ENCODE measurements around the gene TBX5.

TBX5 gene

DNA sequence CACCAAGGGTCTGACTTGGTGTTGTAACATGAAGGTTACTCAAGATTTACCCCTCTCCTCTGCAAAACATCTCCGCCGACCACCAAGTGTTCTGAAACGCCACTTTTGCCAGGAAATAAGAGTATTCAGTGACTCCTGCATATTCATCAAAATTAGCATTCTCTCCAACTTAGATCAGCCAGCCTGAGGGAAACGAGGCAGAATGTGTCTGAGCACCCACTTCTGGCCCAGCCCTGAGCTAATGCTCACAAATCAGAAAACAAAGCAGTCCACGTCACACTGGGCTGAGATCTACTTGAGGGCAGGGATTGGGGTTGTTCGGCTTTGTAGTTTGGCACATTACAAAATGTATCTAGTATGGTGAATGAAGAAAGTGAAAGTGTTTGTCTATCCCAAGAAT is 64.3 kb downstream of the TBX5 start:
- Histone ChIP-seq H3K4me3 (ENCODE audit: extremely low read depth, insufficient read depth, low read length, poor library complexity, severe bottlenecking) (no peak overlapping the region), H3K4me1 (ENCODE audit: control insufficient read depth, insufficient read depth, low read length, poor library complexity, severe bottlenecking) (no peaks in the 10 kb centered on the region), H3K36me3 (ENCODE audit: control insufficient read depth, insufficient read depth, low read length) (no peaks in the 10 kb centered on the region), H3K9me3 (ENCODE audit: control insufficient read depth, low read length) (no peaks in the 10 kb centered on the region), H3K27ac (ENCODE audit: low read depth, low read length, severe bottlenecking) (no peak overlapping the region)
- WGBS, 2 experiments (ENCODE audit: insufficient coverage in 2 of 2), result 87 to 96% methylated on average over 3 to 5 of the region's 6 CpGs

DNA sequence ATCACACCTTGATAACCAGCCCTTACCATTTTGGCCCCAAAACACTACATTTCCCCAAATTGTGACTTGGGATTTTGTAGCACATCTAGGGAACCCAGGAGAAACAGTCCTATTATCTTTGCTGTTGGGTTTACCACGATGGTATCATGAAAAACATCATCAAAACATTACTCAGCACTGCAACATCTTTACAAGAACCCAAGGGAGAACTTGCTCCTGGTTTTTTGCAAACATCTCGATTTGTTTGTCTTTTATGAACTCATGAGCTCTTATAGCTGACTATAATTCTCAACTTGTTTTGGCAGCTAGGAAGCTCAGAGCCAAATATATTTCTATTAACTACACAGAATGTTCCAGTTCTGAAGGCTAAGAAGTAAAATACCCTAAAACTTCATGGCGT is 65.7 kb downstream of the TBX5 start:
- Histone ChIP-seq H3K4me1 (ENCODE audit: control insufficient read depth, insufficient read depth, low read length, poor library complexity, severe bottlenecking) (peaks cover 8% of the 10 kb centered on the region), H3K36me3 (ENCODE audit: control insufficient read depth, insufficient read depth, low read length) (no peaks in the 10 kb centered on the region), H3K9me3 (ENCODE audit: control insufficient read depth, low read length) (no peaks in the 10 kb centered on the region), H3K4me3 (ENCODE audit: extremely low read depth, insufficient read depth, low read length, poor library complexity, severe bottlenecking) (no peak overlapping the region), H3K27ac (ENCODE audit: low read depth, low read length, severe bottlenecking) (no peak overlapping the region)
- WGBS, 2 experiments (ENCODE audit: insufficient coverage in 2 of 2), result 75 to 83% methylated on average over 2 to 3 of the region's 3 CpGs

DNA sequence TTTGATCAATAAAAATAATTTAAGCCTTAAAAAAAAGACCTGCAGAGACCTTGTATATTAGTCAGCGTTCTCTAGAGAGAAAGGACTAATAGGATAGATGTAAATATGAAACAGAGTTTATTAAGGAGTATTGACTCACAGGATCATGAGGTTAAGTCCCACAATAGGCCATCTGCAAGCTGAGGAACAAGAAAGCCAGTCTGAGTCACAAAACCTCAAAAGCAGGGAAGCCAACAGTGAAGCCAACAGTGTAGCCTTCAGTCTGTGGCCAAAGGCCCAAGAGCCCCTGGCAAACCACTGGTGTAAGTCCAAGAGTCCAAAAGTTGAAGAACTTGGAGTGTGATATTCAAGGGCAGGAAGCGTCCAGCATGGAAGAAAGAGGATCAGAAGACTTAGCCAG is 66.3 kb downstream of the TBX5 start:
- 100% methylated on average over 1 of the region's 2 CpGs for WGBS, 2 experiments (ENCODE audit: insufficient coverage in 2 of 2)
- no peaks in the 10 kb centered on the region for H3K9me3 ChIP-seq (ENCODE audit: control insufficient read depth, low read length)
- H3K36me3 ChIP-seq (ENCODE audit: control insufficient read depth, insufficient read depth, low read length), result no peaks in the 10 kb centered on the region
- H3K27ac ChIP-seq (ENCODE audit: low read depth, low read length, severe bottlenecking), result no peak overlapping the region
- H3K4me3 ChIP-seq (ENCODE audit: extremely low read depth, insufficient read depth, low read length, poor library complexity, severe bottlenecking), result no peak overlapping the region
- peaks cover 9% of the 10 kb centered on the region for H3K4me1 ChIP-seq (ENCODE audit: control insufficient read depth, insufficient read depth, low read length, poor library complexity, severe bottlenecking)

DNA sequence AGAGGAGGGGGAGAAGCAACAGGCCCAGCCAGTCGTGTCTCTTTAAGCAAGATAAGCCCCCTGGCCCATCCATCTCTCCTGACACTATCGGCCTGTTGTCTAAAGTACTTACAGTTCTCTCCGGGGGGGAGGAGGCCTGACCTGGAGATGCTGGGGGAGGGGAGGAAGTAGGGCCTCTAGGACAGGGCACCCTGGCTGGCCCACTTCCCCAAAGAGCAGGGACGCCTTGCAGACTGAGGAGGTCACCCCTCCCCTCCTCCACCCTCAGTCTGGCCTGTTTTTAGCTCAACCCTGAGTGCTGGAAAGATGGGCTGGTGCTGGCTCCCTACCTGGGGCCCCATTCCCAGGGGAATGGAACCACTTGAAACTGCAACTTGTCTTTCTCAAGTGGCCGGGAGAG is 70.3 kb downstream of the TBX5 start:
- H3K36me3 ChIP-seq (ENCODE audit: control insufficient read depth, insufficient read depth, low read length), result no peaks in the 10 kb centered on the region
- no peak overlapping the region for H3K4me3 ChIP-seq (ENCODE audit: extremely low read depth, insufficient read depth, low read length, poor library complexity, severe bottlenecking)
- no peaks in the 10 kb centered on the region for H3K9me3 ChIP-seq (ENCODE audit: control insufficient read depth, low read length)
- WGBS, 2 experiments (ENCODE audit: insufficient coverage in 2 of 2), result 43% methylated on average over 1 of the region's 5 CpGs; no CpG with 5 or more reads in 1 of the 2 experiments
- peaks cover 9% of the 10 kb centered on the region for H3K4me1 ChIP-seq (ENCODE audit: control insufficient read depth, insufficient read depth, low read length, poor library complexity, severe bottlenecking)
- H3K27ac ChIP-seq (ENCODE audit: low read depth, low read length, severe bottlenecking), result no peak overlapping the region

DNA sequence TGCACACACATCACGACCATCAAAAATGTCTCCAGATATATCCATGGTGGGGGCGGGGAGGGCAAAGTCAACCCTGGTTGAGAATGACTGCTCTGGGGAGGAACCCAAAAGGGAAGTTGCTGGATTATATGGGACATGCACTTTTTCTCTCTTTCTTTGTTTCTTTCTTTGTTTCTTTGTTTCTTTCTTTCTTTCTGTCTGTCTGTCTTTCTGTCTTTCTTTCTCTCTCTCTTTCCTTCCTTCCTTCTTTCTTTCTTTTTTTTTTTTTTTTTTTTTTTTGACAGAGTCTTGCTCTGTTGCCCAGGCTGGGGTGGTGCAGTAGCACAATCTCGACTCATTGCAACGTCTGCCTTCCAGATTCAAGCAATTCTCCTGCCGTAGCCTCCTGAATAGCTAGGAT is 71.5 kb downstream of the TBX5 start:
- H3K4me1 ChIP-seq (ENCODE audit: control insufficient read depth, insufficient read depth, low read length, poor library complexity, severe bottlenecking), result peaks cover 9% of the 10 kb centered on the region
- no peaks in the 10 kb centered on the region for H3K9me3 ChIP-seq (ENCODE audit: control insufficient read depth, low read length)
- H3K36me3 ChIP-seq (ENCODE audit: control insufficient read depth, insufficient read depth, low read length), result no peaks in the 10 kb centered on the region
- WGBS, 2 experiments (ENCODE audit: insufficient coverage in 2 of 2), result 94 to 100% methylated on average over 3 of the region's 5 CpGs
- no peak overlapping the region for H3K4me3 ChIP-seq (ENCODE audit: extremely low read depth, insufficient read depth, low read length, poor library complexity, severe bottlenecking)
- H3K27ac ChIP-seq (ENCODE audit: low read depth, low read length, severe bottlenecking), result no peak overlapping the region

DNA sequence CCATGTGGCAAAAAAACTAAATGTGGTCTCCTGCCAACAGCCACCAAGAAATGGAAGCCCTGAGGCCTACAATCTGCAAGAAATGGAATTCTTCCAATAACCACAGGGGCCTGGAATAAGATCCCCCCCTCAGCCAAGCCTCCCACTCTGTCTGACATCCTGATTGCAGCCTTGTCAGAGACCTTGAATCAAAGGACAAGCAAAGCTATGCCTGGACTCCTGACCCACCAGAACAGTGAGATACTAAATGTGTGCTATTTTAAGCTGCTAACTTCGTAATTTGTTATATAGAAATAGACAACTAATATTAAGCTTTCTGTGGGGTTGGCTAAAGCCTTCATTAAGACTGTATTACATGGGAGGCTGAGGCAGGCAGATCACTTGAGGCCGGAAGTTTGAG is 77.7 kb downstream of the TBX5 start:
- no peaks in the 10 kb centered on the region for H3K9me3 ChIP-seq (ENCODE audit: control insufficient read depth, low read length)
- H3K27ac ChIP-seq (ENCODE audit: low read depth, low read length, severe bottlenecking), result no peak overlapping the region
- no peak overlapping the region for H3K4me3 ChIP-seq (ENCODE audit: extremely low read depth, insufficient read depth, low read length, poor library complexity, severe bottlenecking)
- H3K36me3 ChIP-seq (ENCODE audit: control insufficient read depth, insufficient read depth, low read length), result no peaks in the 10 kb centered on the region
- no peaks in the 10 kb centered on the region for H3K4me1 ChIP-seq (ENCODE audit: control insufficient read depth, insufficient read depth, low read length, poor library complexity, severe bottlenecking)
- 80 to 91% methylated on average over 1 of the region's 2 CpGs for WGBS, 2 experiments (ENCODE audit: insufficient coverage in 2 of 2)

DNA sequence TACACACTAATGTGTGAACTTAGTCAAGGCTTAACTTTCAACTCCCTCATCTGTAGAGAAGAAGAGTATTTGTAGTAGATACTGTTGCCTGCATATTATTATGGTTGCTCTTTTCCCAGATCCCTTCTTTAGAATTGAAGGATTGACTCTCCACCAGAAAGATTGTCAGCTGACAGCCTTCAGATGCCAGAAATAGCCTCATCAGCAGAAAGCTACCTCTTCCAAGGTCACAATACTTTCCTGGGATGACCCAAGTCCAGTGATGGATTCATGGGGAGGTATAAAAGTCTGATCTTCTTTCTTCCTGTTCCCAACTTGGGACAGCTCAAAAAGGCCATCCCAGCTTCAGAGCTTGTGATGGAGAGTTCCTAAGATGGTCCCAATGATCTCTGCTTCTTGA is 78.2 kb downstream of the TBX5 start:
- Histone ChIP-seq H3K9me3 (ENCODE audit: control insufficient read depth, low read length) (no peaks in the 10 kb centered on the region), H3K27ac (ENCODE audit: low read depth, low read length, severe bottlenecking) (no peak overlapping the region), H3K4me1 (ENCODE audit: control insufficient read depth, insufficient read depth, low read length, poor library complexity, severe bottlenecking) (no peaks in the 10 kb centered on the region), H3K4me3 (ENCODE audit: extremely low read depth, insufficient read depth, low read length, poor library complexity, severe bottlenecking) (no peak overlapping the region), H3K36me3 (ENCODE audit: control insufficient read depth, insufficient read depth, low read length) (no peaks in the 10 kb centered on the region)

DNA sequence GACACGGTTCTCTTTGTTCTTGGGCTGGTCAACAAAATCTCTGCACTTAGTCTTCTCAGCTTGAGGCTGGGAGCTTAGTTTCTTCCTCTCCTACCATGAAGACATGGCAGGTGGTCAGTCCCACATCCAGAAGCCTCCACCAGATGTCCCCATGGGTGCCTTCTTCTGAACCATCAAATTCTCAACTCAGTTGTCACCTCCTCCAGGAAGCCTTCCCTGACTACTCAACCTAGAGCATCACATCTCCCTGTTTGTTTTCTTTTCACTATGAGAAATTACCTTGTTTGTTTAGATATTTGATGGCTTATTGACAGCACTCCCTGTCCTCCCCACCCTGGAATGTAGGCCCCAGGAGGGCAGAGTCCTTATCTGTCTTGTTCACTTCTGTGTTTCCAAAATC is 84.4 kb downstream of the TBX5 start:
- 94 to 100% methylated on average over 1 of the region's 1 CpG for WGBS, 2 experiments (ENCODE audit: insufficient coverage in 2 of 2)
- Histone ChIP-seq H3K4me3 (ENCODE audit: extremely low read depth, insufficient read depth, low read length, poor library complexity, severe bottlenecking) (no peak overlapping the region), H3K36me3 (ENCODE audit: control insufficient read depth, insufficient read depth, low read length) (no peaks in the 10 kb centered on the region), H3K4me1 (ENCODE audit: control insufficient read depth, insufficient read depth, low read length, poor library complexity, severe bottlenecking) (peaks cover under 1% of the 10 kb centered on the region), H3K27ac (ENCODE audit: low read depth, low read length, severe bottlenecking) (no peak overlapping the region), H3K9me3 (ENCODE audit: control insufficient read depth, low read length) (no peaks in the 10 kb centered on the region)

DNA sequence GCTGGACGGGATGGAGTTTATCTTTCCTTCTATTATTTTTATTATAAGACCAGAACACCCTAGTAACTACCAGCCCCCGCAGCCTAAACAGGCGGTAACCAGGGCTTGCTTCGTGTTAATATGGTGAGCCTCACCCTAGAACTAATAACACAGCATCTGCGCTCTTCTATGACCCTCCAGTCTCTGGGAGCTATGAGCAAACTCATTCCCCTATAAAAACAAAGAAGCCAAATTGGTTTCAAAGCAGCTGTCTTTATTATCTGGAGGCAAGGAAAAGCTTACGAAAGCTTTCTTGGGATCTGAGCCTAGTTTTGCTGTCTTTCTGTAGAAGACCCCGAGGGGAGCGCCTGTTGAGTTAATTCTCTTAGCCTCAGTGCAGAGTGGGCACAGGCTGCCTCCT is 85.0 kb downstream of the TBX5 start:
- Histone ChIP-seq H3K27ac (ENCODE audit: low read depth, low read length, severe bottlenecking) (no peak overlapping the region), H3K4me1 (ENCODE audit: control insufficient read depth, insufficient read depth, low read length, poor library complexity, severe bottlenecking) (peaks cover 3% of the 10 kb centered on the region), H3K36me3 (ENCODE audit: control insufficient read depth, insufficient read depth, low read length) (no peaks in the 10 kb centered on the region), H3K4me3 (ENCODE audit: extremely low read depth, insufficient read depth, low read length, poor library complexity, severe bottlenecking) (no peak overlapping the region), H3K9me3 (ENCODE audit: control insufficient read depth, low read length) (no peaks in the 10 kb centered on the region)
- WGBS, 2 experiments (ENCODE audit: insufficient coverage in 2 of 2), result 94% methylated on average over 7 to 8 of the region's 8 CpGs

DNA sequence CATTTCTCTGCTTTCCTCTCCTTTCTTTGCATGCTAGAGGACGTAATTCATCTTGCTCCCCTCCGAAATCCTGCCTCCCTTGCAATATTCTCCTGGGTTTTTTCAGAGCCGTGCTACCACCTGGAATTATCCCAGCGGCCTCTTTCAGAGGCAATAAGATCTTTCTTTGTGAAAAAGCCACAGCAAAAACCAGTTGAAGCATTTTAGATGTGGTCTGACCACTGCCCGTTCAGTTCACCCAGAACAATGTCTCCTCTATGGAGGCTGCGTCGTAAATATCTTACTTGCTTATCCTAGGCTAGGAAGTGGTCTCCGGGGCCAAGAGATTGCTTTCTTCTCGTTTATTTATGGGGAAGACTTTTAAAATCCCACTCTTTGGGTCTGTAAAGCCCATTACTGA is 85.8 kb downstream of the TBX5 start:
- WGBS, 2 experiments (ENCODE audit: insufficient coverage in 2 of 2), result 91% methylated on average over 9 of the region's 9 CpGs
- H3K9me3 ChIP-seq (ENCODE audit: control insufficient read depth, low read length), result no peaks in the 10 kb centered on the region
- H3K4me1 ChIP-seq (ENCODE audit: control insufficient read depth, insufficient read depth, low read length, poor library complexity, severe bottlenecking), result peaks cover 3% of the 10 kb centered on the region
- H3K27ac ChIP-seq (ENCODE audit: low read depth, low read length, severe bottlenecking), result no peak overlapping the region
- H3K4me3 ChIP-seq (ENCODE audit: extremely low read depth, insufficient read depth, low read length, poor library complexity, severe bottlenecking), result no peak overlapping the region
- no peaks in the 10 kb centered on the region for H3K36me3 ChIP-seq (ENCODE audit: control insufficient read depth, insufficient read depth, low read length)

DNA sequence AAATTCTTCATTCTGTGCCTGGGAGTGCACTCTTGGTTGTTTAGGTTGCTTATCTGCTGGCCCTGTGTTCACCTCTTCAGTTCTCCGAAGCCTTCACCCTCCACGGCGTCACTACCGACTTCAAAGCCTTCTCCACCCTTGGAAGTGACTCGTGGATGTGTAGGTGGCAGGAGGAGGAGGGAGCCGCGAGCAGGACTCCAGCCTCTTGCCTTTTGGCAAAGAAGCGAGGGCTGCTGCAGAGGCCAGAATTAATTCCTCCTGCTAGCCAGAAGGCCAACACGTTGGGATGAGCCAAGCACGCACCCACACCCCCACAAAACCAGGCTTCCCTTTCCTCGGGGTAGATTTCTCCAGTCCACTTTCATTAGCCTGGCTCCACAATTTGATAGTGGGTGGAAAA is 86.5 kb downstream of the TBX5 start:
- WGBS, 2 experiments (ENCODE audit: insufficient coverage in 2 of 2), result 60 to 100% methylated on average over 1 to 2 of the region's 11 CpGs
- H3K9me3 ChIP-seq (ENCODE audit: control insufficient read depth, low read length), result no peaks in the 10 kb centered on the region
- no peak overlapping the region for H3K4me3 ChIP-seq (ENCODE audit: extremely low read depth, insufficient read depth, low read length, poor library complexity, severe bottlenecking)
- H3K36me3 ChIP-seq (ENCODE audit: control insufficient read depth, insufficient read depth, low read length), result no peaks in the 10 kb centered on the region
- peaks cover 3% of the 10 kb centered on the region for H3K4me1 ChIP-seq (ENCODE audit: control insufficient read depth, insufficient read depth, low read length, poor library complexity, severe bottlenecking)
- H3K27ac ChIP-seq (ENCODE audit: low read depth, low read length, severe bottlenecking), result no peak overlapping the region

DNA sequence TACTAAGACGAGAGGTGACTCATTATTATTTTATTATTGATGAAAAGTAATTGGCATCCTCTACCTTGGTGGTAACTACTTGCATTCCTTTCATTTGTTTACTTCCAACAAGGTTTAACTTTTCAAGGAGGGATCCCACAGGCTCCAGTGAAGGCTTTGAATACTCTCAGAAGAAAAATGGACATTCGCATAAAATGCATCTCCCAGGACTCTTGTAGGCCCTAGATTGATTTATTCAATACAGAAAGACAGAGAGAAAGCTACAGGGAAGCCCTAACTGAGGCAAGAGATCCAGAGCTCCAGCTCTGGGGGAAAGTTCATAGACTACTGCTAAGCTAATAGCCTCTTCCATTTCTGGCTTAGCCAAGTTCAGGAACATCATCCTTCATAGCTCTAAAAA is 87.0 kb downstream of the TBX5 start:
- WGBS, 2 experiments (ENCODE audit: insufficient coverage in 2 of 2), result 100% methylated on average over 1 of the region's 2 CpGs; no CpG with 5 or more reads in 1 of the 2 experiments
- Histone ChIP-seq H3K9me3 (ENCODE audit: control insufficient read depth, low read length) (no peaks in the 10 kb centered on the region), H3K4me3 (ENCODE audit: extremely low read depth, insufficient read depth, low read length, poor library complexity, severe bottlenecking) (no peak overlapping the region), H3K36me3 (ENCODE audit: control insufficient read depth, insufficient read depth, low read length) (no peaks in the 10 kb centered on the region), H3K4me1 (ENCODE audit: control insufficient read depth, insufficient read depth, low read length, poor library complexity, severe bottlenecking) (peaks cover 3% of the 10 kb centered on the region), H3K27ac (ENCODE audit: low read depth, low read length, severe bottlenecking) (no peak overlapping the region)
